ENCODE measurements around the gene ABCC4.

ABCC4 gene, protein sequence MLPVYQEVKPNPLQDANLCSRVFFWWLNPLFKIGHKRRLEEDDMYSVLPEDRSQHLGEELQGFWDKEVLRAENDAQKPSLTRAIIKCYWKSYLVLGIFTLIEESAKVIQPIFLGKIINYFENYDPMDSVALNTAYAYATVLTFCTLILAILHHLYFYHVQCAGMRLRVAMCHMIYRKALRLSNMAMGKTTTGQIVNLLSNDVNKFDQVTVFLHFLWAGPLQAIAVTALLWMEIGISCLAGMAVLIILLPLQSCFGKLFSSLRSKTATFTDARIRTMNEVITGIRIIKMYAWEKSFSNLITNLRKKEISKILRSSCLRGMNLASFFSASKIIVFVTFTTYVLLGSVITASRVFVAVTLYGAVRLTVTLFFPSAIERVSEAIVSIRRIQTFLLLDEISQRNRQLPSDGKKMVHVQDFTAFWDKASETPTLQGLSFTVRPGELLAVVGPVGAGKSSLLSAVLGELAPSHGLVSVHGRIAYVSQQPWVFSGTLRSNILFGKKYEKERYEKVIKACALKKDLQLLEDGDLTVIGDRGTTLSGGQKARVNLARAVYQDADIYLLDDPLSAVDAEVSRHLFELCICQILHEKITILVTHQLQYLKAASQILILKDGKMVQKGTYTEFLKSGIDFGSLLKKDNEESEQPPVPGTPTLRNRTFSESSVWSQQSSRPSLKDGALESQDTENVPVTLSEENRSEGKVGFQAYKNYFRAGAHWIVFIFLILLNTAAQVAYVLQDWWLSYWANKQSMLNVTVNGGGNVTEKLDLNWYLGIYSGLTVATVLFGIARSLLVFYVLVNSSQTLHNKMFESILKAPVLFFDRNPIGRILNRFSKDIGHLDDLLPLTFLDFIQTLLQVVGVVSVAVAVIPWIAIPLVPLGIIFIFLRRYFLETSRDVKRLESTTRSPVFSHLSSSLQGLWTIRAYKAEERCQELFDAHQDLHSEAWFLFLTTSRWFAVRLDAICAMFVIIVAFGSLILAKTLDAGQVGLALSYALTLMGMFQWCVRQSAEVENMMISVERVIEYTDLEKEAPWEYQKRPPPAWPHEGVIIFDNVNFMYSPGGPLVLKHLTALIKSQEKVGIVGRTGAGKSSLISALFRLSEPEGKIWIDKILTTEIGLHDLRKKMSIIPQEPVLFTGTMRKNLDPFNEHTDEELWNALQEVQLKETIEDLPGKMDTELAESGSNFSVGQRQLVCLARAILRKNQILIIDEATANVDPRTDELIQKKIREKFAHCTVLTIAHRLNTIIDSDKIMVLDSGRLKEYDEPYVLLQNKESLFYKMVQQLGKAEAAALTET (N-terminal part only)

DNA sequence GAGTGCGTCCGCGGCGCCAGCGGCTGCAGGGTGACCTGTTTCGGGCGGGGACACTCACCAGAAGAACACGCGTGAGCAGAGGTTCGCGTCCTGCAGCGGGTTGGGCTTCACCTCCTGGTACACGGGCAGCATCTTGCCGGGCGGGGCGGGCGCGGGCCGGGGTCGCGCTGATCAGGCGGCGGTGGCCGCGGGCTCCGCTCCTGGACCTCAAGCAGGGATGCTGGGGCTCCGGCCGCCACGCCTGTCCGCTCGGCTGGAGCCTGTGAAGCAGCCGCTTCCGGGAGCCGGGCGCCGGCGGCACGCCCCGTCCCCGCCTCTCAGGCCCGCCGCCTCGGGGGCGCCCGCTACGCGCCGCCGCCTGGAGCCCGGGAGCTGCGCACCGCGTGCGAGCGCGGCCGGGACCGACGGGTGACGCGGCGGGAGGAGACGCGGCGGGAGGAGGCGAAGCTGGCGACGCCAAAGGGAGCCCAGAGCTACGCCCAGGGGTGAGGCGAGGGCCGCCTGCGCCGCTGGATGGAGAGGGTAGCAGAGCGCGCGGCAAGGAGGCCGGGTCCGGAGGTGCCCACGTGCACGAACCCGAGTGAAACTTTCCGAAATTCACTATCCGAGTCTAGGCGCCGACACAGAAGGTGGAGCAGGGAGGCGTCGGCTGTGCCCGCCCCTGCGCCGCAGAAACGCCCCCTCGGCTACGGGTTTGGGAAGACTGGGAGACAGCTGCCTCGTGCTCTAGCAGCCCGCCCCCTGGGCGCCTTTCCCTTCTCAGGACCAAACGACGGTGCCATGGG lies at the start of gene ABCC4:
Gene ABCC4 (minus strand): TSS at position 269 of the 785 bp plus-strand sequence. CDS start 137 bp downstream, at position 132.
- DNase-seq (ENCODE audit: low read depth) = peak; percentile 71

DNA sequence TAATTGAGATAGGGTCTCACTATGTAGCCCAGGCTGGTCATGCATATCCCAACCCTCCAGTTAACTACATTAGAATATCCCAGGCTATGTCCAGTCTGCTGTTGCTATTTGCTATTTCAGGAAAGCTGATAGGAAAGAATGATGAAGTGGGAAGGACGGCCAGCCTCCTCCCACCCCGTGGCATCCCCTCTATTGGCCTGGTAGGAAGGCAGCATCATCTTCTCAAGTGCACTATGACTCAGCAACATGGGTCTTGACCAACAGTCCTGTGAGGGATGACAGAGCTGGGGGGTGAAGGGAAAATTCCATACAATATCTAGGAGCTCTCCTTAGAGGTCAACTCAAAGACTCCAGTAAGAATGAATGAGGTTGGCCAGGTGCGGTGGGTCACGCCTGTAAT lies 48.0 kb upstream of the ABCC4 start:
- peak; percentile 21 for DNase-seq (ENCODE audit: low read depth)

DNA sequence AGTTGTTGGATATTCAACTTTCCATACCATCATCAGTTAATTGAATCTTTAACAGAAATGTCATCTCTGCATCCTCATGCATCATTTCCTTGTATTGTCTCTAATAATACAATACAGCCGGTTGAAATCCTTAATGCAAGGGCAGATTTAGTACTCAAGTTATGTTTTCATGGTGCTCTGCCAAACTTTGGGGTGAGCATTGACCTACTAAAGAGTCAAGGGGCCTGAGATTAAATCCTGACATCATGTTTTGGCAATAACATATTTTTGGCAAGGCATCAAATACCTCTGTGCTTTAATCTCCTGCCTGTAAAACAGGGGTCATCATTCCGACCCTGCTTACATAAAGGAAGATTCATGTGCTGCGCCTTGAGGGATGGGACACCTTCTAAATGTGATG lies 42.7 kb upstream of the ABCC4 start:
- peak; percentile 31 for DNase-seq (ENCODE audit: low read depth)

DNA sequence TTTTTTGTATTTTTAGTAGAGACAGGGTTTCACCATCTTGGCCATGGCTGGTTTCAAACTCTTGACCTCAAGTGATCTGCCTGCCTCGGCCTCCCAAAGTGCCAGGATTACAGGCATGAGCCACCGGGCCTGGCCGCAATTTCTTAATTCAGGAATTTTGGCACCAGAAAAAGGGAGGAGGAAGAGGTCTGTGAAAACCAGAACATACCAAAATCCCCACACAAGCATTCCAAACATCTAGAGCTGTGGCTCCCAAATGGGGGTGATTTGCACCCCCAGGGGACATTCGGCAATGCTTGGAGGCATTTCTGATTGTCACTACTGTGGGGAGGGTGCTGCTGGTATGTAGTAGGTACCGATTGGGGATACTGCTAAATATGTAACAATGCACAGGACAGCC lies 40.2 kb upstream of the ABCC4 start:
- no peak for DNase-seq (ENCODE audit: low read depth)

DNA sequence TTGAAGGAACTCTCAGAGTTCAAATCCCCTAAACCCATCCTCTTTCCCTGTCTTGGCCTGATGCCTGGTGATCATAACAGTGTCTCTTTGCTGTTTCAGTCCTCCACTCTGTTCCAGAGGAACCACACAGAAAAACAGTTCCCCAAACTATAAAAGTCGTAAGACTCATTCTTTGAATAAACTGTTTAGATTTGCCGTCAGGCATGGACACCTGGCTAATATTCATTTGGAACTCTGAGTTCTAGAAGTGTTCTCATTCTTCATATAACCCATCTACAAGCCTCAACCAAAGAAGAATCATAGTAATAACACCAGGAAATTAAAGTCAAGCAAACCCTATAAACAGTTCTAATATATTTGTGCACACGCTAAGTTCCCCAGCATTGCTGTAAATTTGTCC lies 37.7 kb upstream of the ABCC4 start:
- no peak for DNase-seq (ENCODE audit: low read depth)

DNA sequence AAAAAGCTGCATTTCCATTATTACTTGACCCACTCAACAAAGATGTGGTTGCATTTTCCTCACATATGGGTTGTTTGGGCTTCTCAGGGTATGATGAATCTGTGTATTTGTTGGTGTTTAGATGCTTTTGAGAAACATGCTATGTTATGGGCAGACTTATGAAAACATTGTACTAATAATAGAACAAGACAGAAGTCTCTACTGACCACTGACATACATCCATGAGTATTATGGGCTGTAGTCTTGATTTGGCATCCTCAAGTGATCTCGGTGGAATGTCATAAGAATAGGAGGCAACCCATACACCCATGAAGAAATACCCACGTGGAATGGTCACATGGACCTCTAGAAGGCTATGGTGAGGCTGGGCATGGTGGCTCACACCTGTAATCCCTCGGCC lies 36.3 kb upstream of the ABCC4 start:
- DNase-seq (ENCODE audit: low read depth) = no peak

DNA sequence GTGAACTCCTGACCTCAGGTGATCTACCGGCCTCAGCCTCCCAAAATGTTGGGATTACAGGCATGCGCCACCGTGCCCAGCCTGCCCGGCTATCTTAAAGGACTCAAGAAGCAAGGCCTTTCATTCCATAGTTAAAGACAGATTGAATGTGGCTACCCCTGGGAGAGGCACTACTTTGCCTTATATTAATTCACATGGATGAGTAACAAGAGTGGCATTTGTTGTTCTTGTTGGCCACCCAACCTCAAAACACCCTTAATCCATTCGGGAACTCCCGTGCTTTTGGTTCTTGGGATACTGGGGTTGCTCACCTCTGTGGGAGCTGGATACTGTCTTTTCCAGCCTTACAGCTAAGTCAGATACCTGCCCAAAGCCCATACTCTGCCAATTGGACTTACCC lies 34.4 kb upstream of the ABCC4 start:
- peak; percentile 28 for DNase-seq (ENCODE audit: low read depth)

DNA sequence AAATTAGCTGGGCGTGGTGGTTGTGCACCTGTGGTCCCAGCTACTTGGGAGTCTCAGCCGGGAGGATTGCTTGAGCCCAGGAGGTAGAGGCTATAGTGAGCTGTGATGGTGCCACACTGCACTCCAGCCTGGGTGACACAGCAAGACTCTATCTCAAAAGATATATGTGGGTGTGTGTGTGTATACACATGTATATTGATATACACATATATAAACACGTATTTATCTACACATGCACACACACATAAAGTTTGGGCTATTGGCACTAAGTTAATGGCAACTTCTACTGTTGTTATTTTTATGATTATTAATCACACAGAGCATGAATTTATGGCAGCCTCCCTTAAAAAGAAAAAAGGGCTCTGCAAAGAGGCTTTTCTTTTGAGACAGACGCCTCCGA lies 27.1 kb upstream of the ABCC4 start:
- DNase-seq (ENCODE audit: low read depth) = no peak

DNA sequence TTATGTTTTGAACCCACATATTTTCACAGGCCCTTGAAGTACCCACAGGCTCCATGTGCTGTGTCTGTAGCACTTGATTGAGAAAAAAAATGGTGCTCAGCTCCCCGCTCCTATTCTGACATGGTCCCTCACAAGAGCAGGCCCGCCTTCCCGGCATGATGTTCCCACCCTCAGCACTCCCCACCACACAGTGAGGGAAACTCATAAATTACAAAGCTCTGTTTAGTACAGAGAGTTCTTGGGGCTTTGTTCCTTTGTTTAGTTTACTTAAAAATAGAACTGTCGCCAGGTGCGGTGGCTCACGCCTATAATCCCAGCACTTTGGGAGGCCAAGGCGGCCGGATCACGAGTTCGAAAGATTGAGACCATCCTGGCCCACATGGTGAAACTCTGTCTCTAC lies 25.9 kb upstream of the ABCC4 start:
- no peak for DNase-seq (ENCODE audit: low read depth)

DNA sequence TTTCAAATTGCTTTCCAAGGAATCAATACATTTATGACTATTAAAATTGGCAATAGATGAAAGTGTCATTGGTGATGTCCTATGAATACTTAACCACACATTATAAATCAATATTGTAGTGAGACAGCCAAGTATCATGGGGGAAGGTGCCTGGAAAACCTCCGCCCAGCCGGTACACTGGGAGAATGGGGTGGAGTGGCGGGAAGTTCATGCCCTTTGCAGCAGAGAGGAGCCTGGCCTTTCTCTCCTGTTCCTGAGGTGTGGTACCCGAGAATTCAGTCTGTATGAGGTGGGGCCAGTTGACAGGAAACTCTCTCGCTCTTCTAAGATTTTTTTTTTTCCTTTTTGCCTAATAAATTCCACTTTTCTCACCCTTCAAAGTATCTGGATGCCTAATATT lies 25.4 kb upstream of the ABCC4 start:
- DNase-seq (ENCODE audit: low read depth) = no peak

DNA sequence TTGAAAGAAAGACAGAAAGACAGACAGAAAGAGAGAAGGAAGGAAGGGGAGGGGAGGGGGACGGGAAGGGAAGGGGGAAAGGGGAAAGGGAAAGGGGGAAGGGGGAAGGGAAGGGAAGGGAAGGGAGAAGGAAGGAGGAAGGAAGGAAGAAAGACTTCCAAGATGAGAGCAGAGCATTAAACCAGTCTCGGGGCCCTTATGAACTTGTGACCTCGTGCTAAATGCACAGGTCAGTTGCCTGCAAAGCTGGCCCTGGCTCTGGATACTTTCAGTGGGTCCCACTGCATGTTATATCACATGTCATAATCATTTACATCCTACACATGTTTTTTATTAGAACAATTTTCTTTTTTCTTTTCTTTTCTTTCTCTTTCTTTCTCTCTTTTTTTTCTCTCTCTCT lies 24.2 kb upstream of the ABCC4 start:
- DNase-seq (ENCODE audit: low read depth) = no peak

DNA sequence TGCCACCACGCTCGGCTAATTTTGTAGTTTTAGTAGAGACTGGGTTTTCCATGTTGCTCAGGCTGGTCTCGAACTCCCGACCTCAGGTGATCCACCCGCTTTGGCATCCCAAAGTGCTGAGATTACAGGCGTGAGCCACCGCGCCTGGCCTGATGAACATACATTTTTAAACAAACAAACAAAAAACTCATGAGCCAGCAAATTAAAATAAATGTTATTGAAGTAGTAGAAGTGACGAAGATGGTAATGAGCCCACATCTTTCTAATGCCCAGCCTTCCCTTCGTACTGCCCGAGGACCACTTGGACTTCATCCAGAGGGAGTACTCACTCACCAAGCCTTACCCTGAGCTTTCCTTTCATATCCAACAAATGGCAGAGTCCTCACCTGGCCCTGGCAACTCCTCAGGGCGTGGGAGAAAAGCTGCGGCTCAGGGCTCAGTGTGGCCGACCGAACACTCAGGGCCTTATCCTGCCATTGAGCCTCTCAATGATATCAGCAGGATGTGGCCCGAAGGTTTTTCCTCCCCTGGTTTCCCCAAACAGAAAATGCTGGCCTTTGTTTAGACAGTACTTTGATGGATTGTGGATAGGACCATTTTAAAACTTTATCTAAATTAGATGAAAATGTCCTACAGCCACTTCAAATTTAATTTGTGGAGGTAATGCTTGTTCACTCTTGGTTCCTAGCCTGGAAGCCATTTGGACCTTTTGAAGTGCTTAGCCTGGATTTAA lies 22.8 kb upstream of the ABCC4 start:
- no peak for DNase-seq (ENCODE audit: low read depth)

DNA sequence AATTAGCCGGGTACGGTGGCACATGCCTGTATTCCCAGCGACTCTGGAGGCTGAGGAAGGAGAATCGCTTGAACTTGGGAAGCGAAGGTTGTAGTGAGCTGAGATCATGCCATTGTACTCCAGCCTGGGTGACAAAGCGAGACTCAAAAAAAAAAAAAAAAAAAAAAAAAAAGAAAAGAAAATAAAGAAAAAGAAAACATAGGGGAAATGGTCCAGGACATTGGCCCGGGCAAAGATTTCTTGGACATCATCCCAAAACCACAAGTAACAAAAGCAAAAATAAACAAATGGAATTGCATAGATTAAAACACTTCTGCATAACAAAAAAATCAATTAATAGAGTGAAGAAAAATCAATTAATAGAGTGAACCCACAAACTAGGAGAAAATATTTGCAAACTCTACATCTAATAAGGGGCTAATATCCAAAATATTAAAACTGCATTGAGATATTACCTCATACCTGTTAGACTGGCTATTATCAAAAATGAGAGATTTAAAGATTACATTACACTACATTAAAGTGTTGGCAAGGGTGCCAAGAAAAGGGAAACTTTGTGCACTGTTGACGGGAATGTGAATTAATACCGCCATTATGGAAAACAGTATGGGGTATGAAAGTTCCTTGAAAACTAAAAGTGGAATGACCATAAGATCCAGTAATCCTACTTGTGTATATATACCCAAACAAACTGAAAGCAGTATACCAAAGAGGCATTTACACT lies 18.5 kb upstream of the ABCC4 start:
- no peak for DNase-seq (ENCODE audit: low read depth)

DNA sequence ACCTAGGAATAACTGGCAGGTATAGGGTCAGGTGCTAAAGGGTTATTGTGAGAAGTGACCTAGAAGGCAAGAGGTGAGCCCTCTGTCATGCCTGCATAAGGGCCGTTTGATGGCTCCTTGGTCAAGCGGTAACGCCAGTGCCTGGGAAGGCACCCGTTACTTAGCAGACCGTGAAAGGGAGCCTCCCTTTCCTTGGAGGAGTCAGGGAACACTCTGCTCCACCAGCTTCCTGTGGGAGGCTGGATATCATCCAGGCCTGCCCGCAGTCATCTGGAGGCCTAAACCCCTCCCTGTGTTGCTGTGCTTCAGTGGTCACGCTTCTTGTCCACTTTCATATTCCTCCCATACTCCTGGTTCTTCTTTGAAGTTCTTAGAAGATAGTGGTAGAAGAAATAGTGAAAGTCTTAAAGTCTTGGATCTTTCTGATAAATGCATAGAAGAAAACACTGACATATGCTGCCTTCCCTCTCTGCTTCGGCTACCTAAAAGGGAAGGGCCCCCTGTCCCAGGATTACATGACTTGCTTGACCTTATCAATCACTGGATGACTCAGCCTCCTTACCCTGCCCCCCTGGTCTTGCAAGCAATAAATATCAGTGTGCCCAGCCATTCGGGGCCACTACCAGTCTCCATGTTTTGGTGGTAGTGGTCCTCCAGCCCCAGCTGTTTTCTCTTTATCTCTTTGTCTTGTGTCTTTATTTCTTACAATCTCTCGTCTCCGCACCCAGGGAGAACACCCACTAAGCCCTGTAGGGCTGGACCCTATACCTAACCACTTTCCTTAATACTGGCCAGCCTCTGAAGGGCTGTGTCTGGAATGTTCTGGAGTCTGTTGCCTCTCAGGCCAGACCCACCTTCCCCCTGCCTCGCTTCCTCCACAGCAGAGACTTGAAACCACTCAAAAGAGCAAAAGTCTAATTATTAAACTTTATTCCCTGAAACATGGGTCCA lies 16.1 kb upstream of the ABCC4 start:
- DNase-seq (ENCODE audit: low read depth) = peak; percentile 40

DNA sequence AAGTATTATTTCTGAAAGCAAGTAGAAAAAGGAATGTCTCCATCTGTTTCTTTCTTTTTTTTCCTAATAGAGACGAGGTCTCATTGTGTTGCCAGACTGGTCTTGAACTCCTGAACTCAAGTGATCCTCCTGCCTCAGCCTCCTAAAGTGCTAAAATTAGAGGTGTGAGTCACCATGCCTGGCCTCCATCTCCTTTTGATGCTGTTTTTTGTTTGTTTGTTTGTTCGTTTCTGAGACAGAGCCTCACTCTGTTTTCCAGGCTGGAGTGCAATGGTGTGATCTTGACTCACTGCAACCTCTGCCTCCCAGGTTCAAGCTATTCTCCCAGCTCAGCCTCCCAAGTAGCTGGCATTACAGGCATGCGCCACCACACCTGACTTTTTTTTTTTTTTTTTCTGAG lies 14.5 kb upstream of the ABCC4 start:
- no peak for DNase-seq (ENCODE audit: low read depth)

DNA sequence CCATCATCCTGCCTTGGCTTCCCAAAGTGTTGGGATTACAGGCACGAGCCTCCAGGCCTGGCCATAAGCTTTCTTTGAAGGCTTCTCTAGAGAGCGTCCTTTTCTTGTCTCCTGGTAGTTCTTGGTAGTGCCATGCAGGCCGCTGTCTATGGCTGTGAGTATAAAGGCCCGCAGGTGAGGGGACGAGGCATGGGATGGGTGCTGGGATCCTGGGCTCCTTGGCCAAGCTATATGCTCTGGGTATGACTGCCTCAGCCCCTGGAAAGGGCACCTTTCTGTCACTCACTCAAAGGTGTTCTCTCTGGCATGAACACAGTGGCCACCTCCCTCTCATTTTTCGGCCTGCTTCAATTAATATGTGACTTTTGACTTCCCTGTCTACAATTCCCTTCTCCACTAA lies 6.3 kb upstream of the ABCC4 start:
- DNase-seq (ENCODE audit: low read depth) = no peak

DNA sequence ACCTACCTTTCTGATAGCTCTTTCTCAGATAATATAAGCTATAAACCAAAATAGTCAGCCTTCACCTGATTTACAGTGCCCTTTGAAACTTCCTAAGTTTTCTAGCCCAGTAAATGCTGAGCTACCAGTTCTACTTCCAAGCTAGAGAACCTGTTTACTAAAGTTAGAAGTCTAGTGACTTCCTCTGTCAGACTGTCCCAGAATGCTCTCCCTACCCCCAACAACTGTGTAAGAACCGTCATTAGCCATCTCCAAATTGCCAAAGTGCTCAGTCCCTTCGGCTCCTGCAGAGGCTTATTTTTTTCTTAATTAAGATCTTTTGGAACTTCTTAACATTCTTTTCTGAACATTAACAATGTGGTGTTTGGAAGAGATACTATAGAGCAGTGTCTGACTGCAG lies 3.2 kb upstream of the ABCC4 start:
- no peak for DNase-seq (ENCODE audit: low read depth)

DNA sequence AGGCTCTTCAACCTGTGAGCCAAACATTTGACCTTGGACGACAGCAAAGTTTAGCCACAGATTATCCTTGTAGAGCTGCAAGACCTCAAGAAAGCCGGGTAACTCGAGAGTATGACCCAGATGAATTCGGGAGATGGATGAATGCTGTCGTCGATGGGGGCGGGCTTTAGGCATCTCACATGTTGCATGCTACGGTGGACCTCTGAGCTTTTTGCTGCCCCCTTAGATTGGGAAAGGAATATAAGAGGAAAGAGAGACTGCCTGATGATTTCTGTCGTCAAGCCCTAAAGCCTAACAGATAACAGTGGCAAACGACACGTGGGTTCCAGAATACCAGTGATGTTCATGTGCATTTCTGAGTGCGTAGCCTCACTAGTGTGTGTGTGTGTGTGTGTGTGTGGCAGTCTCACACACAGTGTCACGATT lies 730 bp upstream of the ABCC4 start:
- DNase-seq (ENCODE audit: low read depth) = no peak

DNA sequence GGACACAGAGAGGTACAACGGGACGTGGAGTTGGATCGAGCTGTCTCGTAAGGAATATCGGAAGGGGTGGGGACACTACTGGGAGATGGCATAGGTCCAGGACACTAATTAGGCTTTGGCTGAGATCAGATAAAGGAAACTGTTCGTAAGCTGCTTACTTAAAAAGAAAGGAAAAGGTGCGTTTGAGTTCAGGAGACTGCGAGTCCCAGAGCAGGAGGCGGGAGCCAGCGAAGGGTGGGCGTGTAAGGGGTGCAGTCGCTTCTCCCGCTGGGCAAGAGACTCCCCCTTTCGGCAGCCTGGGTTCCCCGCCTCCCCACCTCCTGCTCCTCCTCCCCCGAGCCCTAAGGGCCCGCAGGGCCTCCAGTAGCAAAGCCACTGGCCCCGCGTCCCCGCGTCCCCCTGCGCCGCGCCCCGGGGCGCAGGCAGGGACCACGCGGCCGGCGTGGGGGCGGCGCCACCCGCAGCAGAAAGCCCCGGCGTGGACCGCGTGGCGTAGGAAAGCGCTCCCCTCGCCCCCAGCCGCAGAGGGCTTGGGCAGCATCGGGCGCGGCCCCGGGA lies 547 bp downstream of the ABCC4 start:
- DNase-seq (ENCODE audit: low read depth) = peak; percentile 54

Data from iris pigment epithelial cell (primary cell).